NCI-H345 treated with DMSO at 0.1 percent for 48 hours (cell line): ENCODE results near the gene USP40.

Experiments used
- DNase-seq: peaks from one replicate; lab custom pipeline; 2025; ENCODE audit not compliant: unreplicated experiment; lab: John Stamatoyannopoulos, UW

USP40 gene

GRCh38 chr2:233479616-233480489 lies 86.7 kb downstream of the USP40 start:
- DNase-seq = no peak

- no peak for DNase-seq
Observed at GRCh38 chr2:233477548-233478433, 88.8 kb downstream of the USP40 start.

DNA sequence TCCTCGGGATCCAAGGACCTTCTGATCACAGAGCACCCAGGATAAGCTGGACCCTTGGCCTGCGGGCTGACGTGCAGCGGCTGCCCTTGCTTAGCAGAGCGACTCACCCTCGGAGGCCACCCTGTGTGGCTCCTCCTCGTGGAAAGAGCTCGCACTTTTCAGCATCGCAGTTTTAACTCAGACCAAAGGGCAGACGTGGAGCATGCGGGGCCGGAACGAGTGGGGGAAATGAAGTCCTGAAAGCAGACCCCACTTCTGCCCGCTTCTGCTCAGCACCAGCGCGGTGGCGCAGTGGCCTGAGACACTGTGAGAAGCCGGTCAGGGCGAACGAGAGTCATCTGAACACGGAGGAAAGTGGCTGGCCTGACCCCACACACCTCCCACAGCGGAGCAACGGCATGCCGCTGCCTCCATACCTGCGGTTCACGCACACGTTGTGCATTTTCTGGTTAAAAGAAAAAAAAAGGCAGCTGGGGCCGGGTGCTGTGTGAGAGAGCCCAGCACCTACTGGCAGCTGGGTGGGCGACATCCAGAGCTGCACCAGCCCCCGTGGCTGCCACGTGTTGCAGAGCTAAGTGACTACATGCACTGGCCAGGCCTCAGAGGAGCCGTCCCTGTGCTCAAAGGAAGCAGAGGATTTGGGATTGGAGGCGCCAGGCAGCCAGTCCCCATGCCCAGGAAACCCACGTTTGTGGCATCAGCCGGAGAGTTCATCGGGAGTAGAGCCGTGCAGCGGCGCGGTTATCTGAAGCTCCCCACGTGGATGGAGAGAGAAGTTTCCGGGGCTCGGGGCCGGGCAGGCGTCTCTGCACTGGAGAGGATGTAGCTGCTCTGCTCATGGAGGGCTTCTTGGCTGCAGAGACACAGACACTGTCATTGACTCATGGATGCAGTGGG lies 89.7 kb downstream of the USP40 start:
- no peak for DNase-seq

DNA sequence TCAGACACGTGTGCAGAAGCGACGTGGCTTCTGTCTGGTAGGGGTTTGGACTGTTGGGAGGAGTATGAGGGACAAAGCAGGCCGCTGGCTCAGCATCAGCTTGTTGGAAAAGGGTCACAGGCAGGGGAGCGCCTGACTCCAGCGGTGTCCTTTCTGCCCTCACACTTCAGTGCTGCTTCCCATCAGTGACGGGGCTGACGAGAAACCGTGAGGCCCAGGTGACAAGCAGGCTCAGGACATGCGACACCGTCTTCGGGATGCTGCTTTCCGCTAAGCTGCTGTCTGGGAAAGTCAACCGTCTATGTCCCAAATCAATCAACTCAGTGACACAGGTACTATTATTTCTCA lies 90.5 kb downstream of the USP40 start:
- DNase-seq = no peak

GRCh38 chr2:233474308-233475160 lies 92.0 kb downstream of the USP40 start:
- DNase-seq = no peak

DNA sequence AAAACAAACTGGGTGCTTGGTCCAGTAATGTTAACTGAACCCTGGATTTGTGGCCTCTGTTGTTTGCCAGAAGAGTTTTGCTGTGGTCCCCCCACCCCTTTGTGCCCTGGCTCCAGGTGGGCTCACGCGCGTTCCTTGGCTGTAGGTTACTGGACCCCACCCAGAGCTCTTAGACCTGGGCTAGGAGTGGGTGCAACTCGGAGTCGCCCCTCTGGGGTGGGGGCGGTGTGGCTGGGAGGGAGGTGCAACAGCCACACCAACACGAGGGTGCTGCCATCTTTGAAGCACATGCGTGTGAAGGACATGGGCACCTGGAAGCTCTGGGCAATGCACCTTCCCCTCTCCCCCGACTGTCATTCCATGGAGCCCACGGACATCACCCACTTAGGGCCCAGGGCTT lies 92.7 kb downstream of the USP40 start:
- no peak for DNase-seq

DNA sequence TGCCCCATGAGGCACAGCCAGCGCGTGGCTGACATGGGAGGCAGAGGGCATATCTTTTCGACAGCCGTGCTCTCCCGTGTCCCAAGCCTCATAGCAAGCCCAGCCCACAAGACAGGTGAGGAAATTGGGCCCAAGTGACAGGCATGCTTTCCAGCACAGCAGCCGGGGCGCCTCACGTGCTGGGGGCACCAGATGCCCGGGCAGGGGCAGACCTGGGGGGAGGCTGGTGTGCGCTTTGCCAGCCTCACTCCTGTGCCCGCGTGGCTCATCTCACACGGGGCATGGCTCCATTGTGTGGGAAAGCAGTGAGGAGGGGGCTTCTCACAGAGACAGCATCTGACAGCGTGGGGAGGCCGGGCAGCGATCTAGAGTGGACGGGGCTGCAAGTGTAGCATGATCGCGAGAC lies 93.2 kb downstream of the USP40 start:
- no peak for DNase-seq

GRCh38 chr2:233471291-233472035 lies 95.1 kb downstream of the USP40 start:
- DNase-seq = no peak

DNA sequence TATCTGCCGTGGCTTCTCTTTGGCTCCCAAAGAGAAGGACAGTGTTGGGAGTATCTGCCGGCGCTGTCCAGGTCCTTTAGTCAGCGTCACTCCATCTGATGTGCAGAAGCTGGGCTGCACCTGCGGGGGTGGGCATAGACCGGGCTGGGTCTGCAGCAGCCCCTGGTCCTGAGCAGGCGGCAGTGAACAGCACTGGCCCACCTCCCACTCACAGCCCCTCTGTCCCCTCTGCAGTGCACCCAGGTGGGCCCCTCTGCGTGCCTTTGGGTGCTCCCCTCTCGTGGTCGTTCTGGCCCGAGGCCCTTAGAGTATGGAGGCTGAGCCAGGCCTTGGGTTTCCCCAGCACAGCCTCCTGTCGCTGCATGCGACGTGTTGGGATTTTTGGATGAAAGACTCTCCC lies 95.7 kb downstream of the USP40 start:
- DNase-seq = no peak

DNA sequence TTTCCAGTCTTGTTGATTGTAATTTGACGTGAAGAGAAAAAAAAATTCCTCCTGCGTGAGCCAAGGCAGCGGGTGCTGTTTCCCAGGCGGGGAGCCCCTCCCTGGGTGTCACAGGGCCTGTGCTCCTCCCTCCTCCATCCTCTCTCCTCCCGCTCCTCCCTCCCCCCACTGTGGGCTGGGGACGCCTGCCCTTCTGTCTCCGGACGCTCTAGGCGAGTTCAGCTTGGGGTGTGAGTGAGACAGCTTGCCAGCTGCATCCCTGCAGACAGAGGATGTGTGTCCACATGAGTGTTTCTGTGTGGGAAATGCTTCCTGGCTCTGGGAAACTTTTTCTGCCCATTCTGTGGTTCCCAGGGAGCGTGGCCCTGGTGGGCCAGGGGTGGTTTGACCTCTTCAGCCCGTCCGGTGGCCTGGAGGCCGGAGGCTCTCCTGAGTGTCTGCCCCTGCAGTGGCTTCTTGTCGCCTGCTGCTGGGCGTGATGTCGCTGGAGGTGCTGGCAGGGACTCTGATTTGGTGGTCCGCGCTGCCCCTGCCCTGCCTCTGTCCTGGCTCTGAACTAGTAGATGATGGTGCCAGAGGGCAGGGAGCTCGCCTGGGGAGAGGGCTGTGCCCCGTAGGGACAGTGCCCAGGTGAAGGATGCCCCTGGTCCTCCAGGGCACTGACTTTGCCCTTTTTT lies 96.4 kb downstream of the USP40 start:
- no peak for DNase-seq

DNA sequence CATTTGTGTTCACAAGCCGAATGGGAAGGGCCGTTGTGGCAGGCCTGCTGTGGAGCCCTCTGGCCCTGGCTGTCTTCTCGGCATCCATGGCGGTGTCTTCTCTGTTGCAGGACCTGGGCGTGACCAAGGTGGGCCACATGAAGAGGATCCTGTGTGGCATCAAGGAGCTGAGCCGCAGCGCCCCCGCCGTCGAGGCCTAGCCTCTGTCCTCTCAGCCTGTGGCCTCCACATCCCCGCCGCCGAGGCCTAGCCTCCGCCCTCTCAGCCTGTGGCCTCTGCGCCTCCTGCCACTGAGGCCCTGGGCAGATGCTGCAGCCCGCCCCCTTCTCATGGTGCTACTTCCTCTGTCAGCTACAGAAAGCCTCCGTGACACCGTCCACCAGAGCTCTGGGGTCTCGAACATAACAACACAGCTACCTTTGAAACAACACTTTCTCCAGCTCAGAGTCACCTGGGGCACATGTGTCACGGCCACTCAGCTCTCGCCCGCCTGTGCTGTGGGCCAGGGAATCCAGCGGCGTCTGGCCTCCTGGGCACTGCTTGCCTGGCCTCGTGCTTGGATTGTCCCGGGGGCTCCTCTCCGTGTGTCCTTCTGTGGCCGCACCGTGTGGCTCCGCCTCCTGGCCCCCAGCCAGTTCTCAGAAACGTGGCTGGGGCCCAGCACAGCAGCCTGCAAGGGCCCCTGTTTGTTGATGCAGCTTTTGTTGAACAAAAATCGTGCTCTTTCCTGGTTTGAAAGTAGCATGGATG lies 97.1 kb downstream of the USP40 start:
- no peak for DNase-seq

GRCh38 chr2:233468741-233469110 lies 97.9 kb downstream of the USP40 start:
- DNase-seq = no peak

DNA sequence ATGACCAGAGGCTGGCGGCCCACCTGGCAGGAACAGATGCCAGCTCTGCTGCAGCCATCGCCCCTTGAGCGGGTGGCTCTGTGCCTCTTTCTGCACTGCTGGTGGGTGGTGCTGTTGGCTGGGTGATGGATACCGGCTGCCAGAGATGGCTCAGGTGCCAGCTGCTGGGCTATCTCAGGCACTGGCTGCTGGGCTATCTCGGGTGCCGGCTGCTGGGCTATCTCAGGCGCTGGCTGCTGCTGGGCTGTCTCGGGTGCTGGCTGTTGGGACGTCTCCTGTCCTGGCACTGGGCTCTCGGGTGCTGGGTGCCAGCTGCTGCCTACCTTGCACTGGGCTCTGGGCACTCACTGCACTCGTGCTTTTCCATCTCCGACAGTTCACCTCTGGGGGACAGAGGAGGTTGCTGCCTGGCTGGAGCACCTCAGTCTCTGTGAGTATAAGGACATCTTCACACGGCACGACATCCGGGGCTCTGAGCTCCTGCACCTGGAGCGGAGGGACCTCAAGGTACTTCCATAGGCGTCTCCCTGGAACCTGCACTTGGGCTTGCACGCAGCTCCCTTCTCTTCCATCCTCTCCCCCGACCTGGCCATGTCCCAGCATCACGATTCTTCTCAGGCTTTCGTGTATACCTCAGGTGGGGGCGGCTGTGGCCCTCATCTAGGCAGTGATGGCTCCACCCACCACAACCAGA lies 98.4 kb downstream of the USP40 start:
- DNase-seq = no peak

GRCh38 chr2:233466991-233467603 lies 99.5 kb downstream of the USP40 start:
- DNase-seq = no peak

DNA sequence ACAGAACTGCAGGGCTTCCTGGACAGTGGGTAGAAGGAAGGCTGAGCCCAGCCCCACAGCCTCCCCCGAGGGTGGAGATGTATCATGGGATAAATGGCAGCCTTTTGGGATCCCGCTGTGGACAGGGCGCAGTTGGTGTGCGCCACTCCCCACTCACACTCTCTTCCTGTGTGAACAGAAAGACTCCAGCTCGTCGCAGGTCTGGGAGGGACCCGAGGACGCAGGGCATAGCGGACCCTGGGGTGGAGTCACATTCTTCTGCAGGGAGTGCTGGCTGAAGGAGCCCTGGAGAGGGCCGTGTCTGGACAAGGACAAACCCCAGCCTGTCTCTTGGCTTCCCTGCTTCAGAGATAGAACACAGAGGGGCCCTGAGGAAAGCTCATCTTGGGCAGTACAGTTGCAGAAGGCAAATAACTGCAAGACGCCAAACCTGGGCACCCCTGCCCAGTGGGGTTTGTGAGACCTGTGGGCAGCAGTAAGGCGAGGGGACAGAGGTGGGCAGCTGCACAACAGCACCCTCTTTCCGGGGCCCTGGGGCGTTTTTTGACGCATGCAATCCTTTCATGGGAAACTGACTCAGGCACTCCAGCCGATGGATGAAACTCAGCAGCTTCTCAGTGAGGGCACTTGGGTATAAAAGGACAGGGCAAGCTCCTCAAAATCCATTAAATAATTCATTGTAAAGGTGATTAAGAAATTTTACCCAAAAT lies 101.9 kb downstream of the USP40 start:
- DNase-seq = no peak

GRCh38 chr2:233464056-233464455 lies 102.5 kb downstream of the USP40 start:
- DNase-seq = no peak

GRCh38 chr2:233463586-233463985 lies 103.0 kb downstream of the USP40 start:
- DNase-seq = no peak
